DND-41 (cell line): Measurements from ENCODE around the gene GPX3.

Source experiments
- ATAC-seq: fragments of 200-7000 bp; cut with Tn5 transposase; 3 replicates; pipeline ENCODE4 v1.9.1; 2021; ENCODE audit warnings: low read depth; ENCODE audit not compliant: insufficient read depth
- DNase-seq: peaks from one replicate; pipeline ENCODE4 v3.0.0-alpha.2; 2020
- H2AFZ ChIP-seq: 2 replicates; pipeline ENCODE4 v1.6.0; 2012; ENCODE audit warnings: low read depth, low read length
- H3K27ac ChIP-seq: 2 replicates; pipeline ENCODE4 v1.5.1; 2012; ENCODE audit warnings: low read length, inconsistent platforms
- H3K27me3 ChIP-seq: fragments of 200-600 bp; sonication (generic); 2 replicates; pipeline ENCODE4 v1.6.0; 2012; ENCODE audit warnings: low read length, mild to moderate bottlenecking, inconsistent platforms; ENCODE audit not compliant: insufficient read depth, poor library complexity
- H3K36me3 ChIP-seq: 2 replicates; pipeline ENCODE4 v1.5.1; 2012; ENCODE audit warnings: low read length, inconsistent platforms; ENCODE audit not compliant: insufficient read depth
- H3K4me1 ChIP-seq: 2 replicates; pipeline ENCODE4 v1.5.1; 2012; ENCODE audit warnings: mild to moderate bottlenecking, low read length; ENCODE audit not compliant: insufficient read depth
- H3K4me2 ChIP-seq: 2 replicates; pipeline ENCODE4 v1.6.0; 2012; ENCODE audit warnings: mild to moderate bottlenecking, moderate library complexity, low read length, inconsistent platforms; ENCODE audit not compliant: insufficient read depth
- H3K4me3 ChIP-seq, 2 experiments: fragments of 200-600 bp in 1 of 2; shearing (Covaris generic) in 1 of 2; 2 replicates each; pipeline ENCODE4 v1.5.1; 2012 to 2016; ENCODE audit warnings: inconsistent platforms in 2 of 2, low read length in 2 of 2, mild to moderate bottlenecking in 2 of 2, low read depth in 1 of 2, moderate library complexity in 1 of 2
- H3K79me2 ChIP-seq: 2 replicates; pipeline ENCODE4 v1.6.0; 2012; ENCODE audit warnings: low read length, inconsistent platforms; ENCODE audit not compliant: insufficient read depth
- H3K9ac ChIP-seq: 2 replicates; pipeline ENCODE4 v1.6.0; 2012; ENCODE audit warnings: low read depth, mild to moderate bottlenecking, inconsistent platforms, low read length, moderate library complexity
- H3K9me3 ChIP-seq: 2 replicates; pipeline ENCODE4 v1.5.1; 2012; ENCODE audit warnings: low read length, moderate library complexity, mild to moderate bottlenecking, inconsistent platforms; ENCODE audit not compliant: insufficient read depth, severe bottlenecking
- H4K20me1 ChIP-seq: 2 replicates; pipeline ENCODE4 v1.6.0; 2012; ENCODE audit warnings: low read length; ENCODE audit not compliant: insufficient read depth
- CTCF ChIP-seq: IDR thresholded peaks from 2 replicates; pipeline ENCODE4 v1.5.1; 2012; ENCODE audit warnings: borderline replicate concordance, low read length, moderate library complexity, mild to moderate bottlenecking; ENCODE audit not compliant: poor library complexity, severe bottlenecking; ENCODE audit errors: extremely low read depth
- EZH2 ChIP-seq: IDR thresholded peaks from 3 replicates; pipeline ENCODE4 v1.6.1; 2012; ENCODE audit warnings: borderline replicate concordance, low read depth, mild to moderate bottlenecking, moderate library complexity, low read length, inconsistent platforms; ENCODE audit not compliant: severe bottlenecking

Gene GPX3

GRCh38 chr5:151052836-151053235 is 32.4 kb downstream of the GPX3 start:
- peaks cover 12% of the 10 kb centered on the region; the same call in 1 of the 2 replicates for H4K20me1 ChIP-seq
- no peaks in the 10 kb centered on the region for H3K4me1 ChIP-seq
- H3K4me3 ChIP-seq = no peak overlapping the region
- H3K4me2 ChIP-seq = no peak overlapping the region
- DNase-seq (no peak), ATAC-seq (no peak)
- H3K9ac ChIP-seq = no peak overlapping the region
- H3K9me3 ChIP-seq = no peaks in the 10 kb centered on the region
- TF ChIP-seq EZH2 = no peak
- TF ChIP-seq CTCF = no peak
- H3K36me3 ChIP-seq = peaks cover 90% of the 10 kb centered on the region
- no peak overlapping the region for H2AFZ ChIP-seq
- no peaks in the 10 kb centered on the region for H3K27me3 ChIP-seq
- no peak overlapping the region for H3K27ac ChIP-seq
- H3K79me2 ChIP-seq = no peaks in the 10 kb centered on the region

- H3K27ac ChIP-seq = no peak overlapping the region
- H3K36me3 ChIP-seq = peaks cover 90% of the 10 kb centered on the region
- TF ChIP-seq CTCF (no peak), EZH2 (no peak)
- H4K20me1 ChIP-seq = peaks cover 12% of the 10 kb centered on the region; the same call in 1 of the 2 replicates
- H2AFZ ChIP-seq = no peak overlapping the region
- H3K4me3 ChIP-seq = no peak overlapping the region
- ATAC-seq (no peak), DNase-seq (no peak)
- no peaks in the 10 kb centered on the region for H3K27me3 ChIP-seq
- no peak overlapping the region for H3K9ac ChIP-seq
- H3K4me1 ChIP-seq = no peaks in the 10 kb centered on the region
- no peaks in the 10 kb centered on the region for H3K79me2 ChIP-seq
- no peaks in the 10 kb centered on the region for H3K9me3 ChIP-seq
- H3K4me2 ChIP-seq = no peak overlapping the region
Observed at GRCh38 chr5:151053796-151054462, 33.5 kb downstream of the GPX3 start.

- H3K27me3 ChIP-seq = no peaks in the 10 kb centered on the region
- H3K9ac ChIP-seq = no peak overlapping the region
- peaks cover 12% of the 10 kb centered on the region; the same call in 1 of the 2 replicates for H4K20me1 ChIP-seq
- no peaks in the 10 kb centered on the region for H3K79me2 ChIP-seq
- H3K4me3 ChIP-seq = no peak overlapping the region
- H3K9me3 ChIP-seq = no peaks in the 10 kb centered on the region
- H3K4me1 ChIP-seq = no peaks in the 10 kb centered on the region
- H3K27ac ChIP-seq = no peak overlapping the region
- TF ChIP-seq CTCF = no peak
- no peak for TF ChIP-seq EZH2
- H3K4me2 ChIP-seq = no peak overlapping the region
- H2AFZ ChIP-seq = no peak overlapping the region
- DNase-seq = no peak
- peaks cover 90% of the 10 kb centered on the region for H3K36me3 ChIP-seq
- ATAC-seq = no peak
Observed at GRCh38 chr5:151054709-151055108, 34.3 kb downstream of the GPX3 start.
